A549 (cell line): ENCODE measurements around the gene HOXB5. TPM values are rescaled to one million over a fixed set of nuclear protein-coding genes. Genes with fewer than 3 reads are reported as not detected.

Experiments used
- ATAC-seq, 2 experiments: fragments of 200-7000 bp in 1 of 2; fragments of >200 bp in 1 of 2; cut with Nextera tagmentation in 1 of 2; cut with Tn5 transposase in 1 of 2; 3 replicates each; pipeline versions ENCODE4 v1.8.0 to v1.9.1; 2018 to 2020; ENCODE audit warnings: mild to moderate bottlenecking in 1 of 2, moderate library complexity in 1 of 2
- CTCF ChIA-PET: fragments of 300-600 bp; sonication (Branson Sonifier 250); formaldehyde crosslinking; extraction: SDS; loops from one replicate; lab custom pipeline; 2021; ENCODE audit warnings: antibody characterized with exemption, inconsistent platforms; lab: Yijun Ruan, JAX
- POLR2A ChIA-PET: fragments of 350-600 bp; formaldehyde crosslinking; extraction: SDS; loops from one replicate; lab custom pipeline; 2021; ENCODE audit warnings: antibody characterized with exemption, inconsistent platforms; lab: Yijun Ruan, JAX
- DNase-seq, 2 experiments: peaks; one replicate each; pipeline versions ENCODE4 v3.0.0 to v3.0.0-alpha.2; 2011 to 2016; ENCODE audit warnings: low read depth in 1 of 2, low spot score in 1 of 2
- FAIRE-seq: peaks from 2 replicates; lab custom pipeline; 2011; peaks lifted over from hg19 to GRCh38; lab: Jason Lieb, UNC
- H3K27ac ChIP-seq, 2 experiments: fragments of >200 bp; sonication (Bioruptor Twin); formaldehyde crosslinking; 3 replicates each; pipeline ENCODE4 v1.5.1; 2016 to 2017
- H3K4me1 ChIP-seq: fragments of >200 bp; sonication (Bioruptor Twin); formaldehyde crosslinking; 3 replicates; pipeline ENCODE4 v1.6.1; 2016
- H3K4me2 ChIP-seq: fragments of >200 bp; sonication (Bioruptor Twin); formaldehyde crosslinking; 3 replicates; pipeline ENCODE4 v1.6.1; 2016
- H3K4me3 ChIP-seq: fragments of >200 bp; sonication (Bioruptor Twin); formaldehyde crosslinking; 3 replicates; pipeline ENCODE4 v1.5.1; 2016
- H3K9me3 ChIP-seq: fragments of >200 bp; sonication (Bioruptor Twin); formaldehyde crosslinking; 3 replicates; pipeline ENCODE4 v1.6.1; 2016
- BCL3 ChIP-seq: fragments of >200 bp; sonication (Bioruptor Twin); formaldehyde crosslinking; IDR thresholded peaks from 3 replicates; pipeline ENCODE4 v1.6.1; 2016
- CEBPB ChIP-seq, 2 experiments: fragments of >200 bp in 1 of 2; sonication (Bioruptor Twin) in 1 of 2; formaldehyde crosslinking in 1 of 2; IDR thresholded peaks; 2 replicates each; pipeline ENCODE4 v1.6.1; 2012 to 2016
- CHD2 ChIP-seq: fragments of 150-350 bp; IDR thresholded peaks from 2 replicates; pipeline ENCODE4 v1.6.1; 2014; ENCODE audit warnings: low read length; ENCODE audit not compliant: partially characterized antibody
- CTCF ChIP-seq: fragments of >200 bp; sonication (Bioruptor Twin); formaldehyde crosslinking; IDR thresholded peaks from 3 replicates; pipeline ENCODE4 v1.5.1; 2016
- EHMT2 ChIP-seq: fragments of 200-600 bp; sonication (generic); IDR thresholded peaks from 2 replicates; pipeline ENCODE4 v1.6.1; 2016; ENCODE audit warnings: antibody characterized with exemption, low read depth, mild to moderate bottlenecking, moderate library complexity
- FOSB ChIP-seq: fragments of 250-450 bp; sonication (Bioruptor Pico); IDR thresholded peaks from 2 replicates; pipeline ENCODE4 v1.5.0; 2020; ENCODE audit warnings: mild to moderate bottlenecking, moderate library complexity
- FOSL2 ChIP-seq, 2 experiments: fragments of 450-650 bp in 1 of 2; fragments of >200 bp in 1 of 2; sonication (Bioruptor Twin) in 1 of 2; formaldehyde crosslinking; IDR thresholded peaks; 2 replicates each; pipeline versions ENCODE4 v1.5.0 to v1.6.1; 2016 to 2020; ENCODE audit warnings: mild to moderate bottlenecking in 1 of 2, moderate library complexity in 1 of 2
- GATA3 ChIP-seq: IDR thresholded peaks from 2 replicates; pipeline ENCODE4 v1.6.1; 2012; ENCODE audit warnings: borderline replicate concordance
- HEYL ChIP-seq: fragments of 250-450 bp; sonication (Bioruptor Pico); IDR thresholded peaks from 2 replicates; pipeline ENCODE4 v1.8.0; 2021; ENCODE audit warnings: mild to moderate bottlenecking, moderate library complexity
- HOXB5 ChIP-seq: fragments of 250-450 bp; sonication (Bioruptor Pico); IDR thresholded peaks from 2 replicates; pipeline ENCODE4 v1.5.0; 2020; ENCODE audit warnings: mild to moderate bottlenecking, moderate library complexity
- KDM5A ChIP-seq: fragments of 200-600 bp; sonication (generic); IDR thresholded peaks from 2 replicates; pipeline ENCODE4 v1.6.1; 2016; ENCODE audit warnings: antibody characterized with exemption, mild to moderate bottlenecking
- MAFK ChIP-seq: fragments of 450-650 bp; IDR thresholded peaks from 2 replicates; pipeline ENCODE4 v1.6.1; 2014; ENCODE audit not compliant: partially characterized antibody
- NPAS2 ChIP-seq: fragments of 250-450 bp; sonication (Bioruptor Pico); IDR thresholded peaks from 2 replicates; pipeline ENCODE4 v1.8.0; 2022; ENCODE audit warnings: mild to moderate bottlenecking, moderate library complexity, borderline replicate concordance
- POLR2A ChIP-seq: IDR thresholded peaks from 2 replicates; pipeline ENCODE4 v1.6.1; 2012; ENCODE audit warnings: mild to moderate bottlenecking, low read length
- RAD21 ChIP-seq, 2 experiments: fragments of >200 bp in 1 of 2; sonication (Bioruptor Twin) in 1 of 2; formaldehyde crosslinking in 1 of 2; IDR thresholded peaks in 1 of 2; conservative IDR thresholded peaks in 1 of 2; 2 replicates in 1 of 2; 3 replicates in 1 of 2; pipeline ENCODE4 v1.6.1; 2012 to 2018; ENCODE audit warnings: inconsistent platforms in 1 of 2
- RARB ChIP-seq: fragments of 250-450 bp; sonication (Bioruptor Pico); IDR thresholded peaks from 2 replicates; pipeline ENCODE4 v1.8.0; 2021; ENCODE audit warnings: mild to moderate bottlenecking, moderate library complexity
- RCOR1 ChIP-seq: fragments of 150-350 bp; IDR thresholded peaks from 2 replicates; pipeline ENCODE4 v1.6.1; 2014; ENCODE audit warnings: antibody characterized with exemption, low read length, low read depth
- ZC3H11A ChIP-seq: fragments of 450-650 bp; IDR thresholded peaks from 2 replicates; pipeline ENCODE4 v1.6.1; 2014; ENCODE audit warnings: antibody characterized with exemption, mild to moderate bottlenecking
- ZFP36 ChIP-seq: fragments of 450-650 bp; IDR thresholded peaks from 2 replicates; pipeline ENCODE4 v1.6.1; 2014; ENCODE audit warnings: borderline replicate concordance; ENCODE audit not compliant: partially characterized antibody
- ZSCAN20 ChIP-seq: fragments of 250-450 bp; sonication (Bioruptor Pico); IDR thresholded peaks from 2 replicates; pipeline ENCODE4 v1.8.0; 2022; ENCODE audit warnings: mild to moderate bottlenecking, moderate library complexity
- WGBS: methylation state at CpG from one replicate; pipeline ENCODE4 v1.1.6; 2017; ENCODE audit errors: missing lambda C conversion rate; 5-methylcytosine and 5-hydroxymethylcytosine counted together
- polyA plus RNA-seq, 4 experiments: library from polyadenylated mRNA; depleted of rRNA in 3 of 4; stranded (reverse); fragments of >200 nt; fragmentation: RNase III in 1 of 4; extraction: RNeasy Plus Mini Kit Qiagen cat#74134 plus additional on column Dnase treatment in 1 of 4; gene quantifications; 2 replicates in 3 of 4; 3 replicates in 1 of 4; pipeline ENCODE4 v1.2.3, GENCODE V29; 2011 to 2017

The HOXB5 gene
- polyA plus RNA-seq, 2 of the 4 experiments (the other 2 are of a cell fraction): 2.5 to 3.0 TPM

GRCh38 chr17:48601539-48602425, 8.2 kb upstream of the HOXB5 start:
- ChIA-PET POLR2A (no interaction called here), CTCF (interaction anchor here (0.7 to 2.6 kb wide), 19 partner anchors 8 to 571 kb away, joined by 3 to 8 read pairs (median 3); no protein-coding TSS in a partner anchor)
- Histone ChIP-seq H3K4me3 (peak overlapping the region; percentile 59), H3K9me3 (no peaks in the 10 kb centered on the region), H3K4me2 (peak overlapping the region; percentile 91), H3K27ac (peak overlapping the region; percentile 91 to 95), H3K4me1 (peaks cover 33% of the 10 kb centered on the region)
- DNase-seq (peak; percentile 54 to 58), ATAC-seq (peak; percentile 0 to 47; a peak in 3 of 6 replicates), FAIRE-seq (no peak)
- WGBS: 7% methylated on average over 34 of the region's 35 CpGs
- no peak for TF ChIP-seq HOXB5 (CRISPR knock-in tag)
- TF ChIP-seq POLR2A: peak; percentile 39
- TF ChIP-seq, all 56 proteins: peak for 1

- peak overlapping the region; percentile 59 for H3K4me3 ChIP-seq
These were observed 7.6 kb upstream of the HOXB5 start for GRCh38 chr17:48601207-48601538.

GRCh38 chr17:48600244-48601098, 6.9 kb upstream of the HOXB5 start:
- peak overlapping the region; percentile 91 for H3K4me2 ChIP-seq
- peak overlapping the region; percentile 91 to 95 for H3K27ac ChIP-seq
- no peak overlapping the region for H3K4me3 ChIP-seq
- H3K4me1 ChIP-seq: peaks cover 29% of the 10 kb centered on the region
- no peak for DNase-seq
- POLR2A ChIA-PET: no interaction called here
- WGBS: 69% methylated on average over 17 of the region's 17 CpGs
- CTCF ChIA-PET: interaction anchor here (0.5 to 3.0 kb wide), 11 partner anchors 9 to 570 kb away, joined by 3 to 10 read pairs (median 3); no protein-coding TSS in a partner anchor
- ATAC-seq: no peak
- no peak for TF ChIP-seq RAD21 (conservative IDR thresholded peaks at IDR 0.05 in 1 of 2, IDR thresholded peaks at IDR 0.05 in 1 of 2)
- no peak for TF ChIP-seq MAFK
- no peak for TF ChIP-seq CHD2
- TF ChIP-seq ZSCAN20 (CRISPR knock-in tag): no peak
- TF ChIP-seq FOSB (CRISPR knock-in tag): no peak
- TF ChIP-seq KDM5A: no peak
- no peak for TF ChIP-seq ZFP36
- TF ChIP-seq GATA3: no peak
- TF ChIP-seq CEBPB (IDR thresholded peaks at IDR 0.05): no peak
- TF ChIP-seq FOSL2 (IDR thresholded peaks at IDR 0.05): no peak
- TF ChIP-seq FOSL2 (CRISPR knock-in tag; IDR thresholded peaks at IDR 0.05): no peak
- no peak for TF ChIP-seq HEYL (CRISPR knock-in tag)
- TF ChIP-seq CTCF: no peak
- TF ChIP-seq EHMT2: no peak
- no peak for TF ChIP-seq NPAS2 (CRISPR knock-in tag)
- TF ChIP-seq, all 56 proteins: peak for 0
- H3K9me3 ChIP-seq: no peaks in the 10 kb centered on the region
- FAIRE-seq: no peak

More at GRCh38 chr17:48601207-48601538, 7.6 kb upstream of the HOXB5 start:
- TF ChIP-seq RCOR1 (no peak), RARB (CRISPR knock-in tag) (no peak), ZC3H11A (no peak), BCL3 (no peak)
- TF ChIP-seq, all 56 proteins: peak for 0
- ATAC-seq: no peak
- ChIA-PET CTCF (interaction anchor here (0.7 to 2.6 kb wide), 13 partner anchors 9 to 570 kb away, joined by 3 to 8 read pairs (median 3); no protein-coding TSS in a partner anchor), POLR2A (no interaction called here)
- DNase-seq: no peak
- H3K4me1 ChIP-seq: peaks cover 33% of the 10 kb centered on the region
- H3K4me2 ChIP-seq: peak overlapping the region; percentile 91
- WGBS: 54% methylated on average over 4 of the region's 4 CpGs
- no peak for FAIRE-seq
- H3K9me3 ChIP-seq: no peaks in the 10 kb centered on the region
- peak overlapping the region; percentile 91 to 95 for H3K27ac ChIP-seq
